ENCODE measurements around the gene THRAP3. TPM values are rescaled to one million over a fixed set of nuclear protein-coding genes. Genes with fewer than 3 reads are reported as not detected.

THRAP3 gene
- total RNA-seq, 1 experiment from 2014 or later, result 143 TPM

DNA sequence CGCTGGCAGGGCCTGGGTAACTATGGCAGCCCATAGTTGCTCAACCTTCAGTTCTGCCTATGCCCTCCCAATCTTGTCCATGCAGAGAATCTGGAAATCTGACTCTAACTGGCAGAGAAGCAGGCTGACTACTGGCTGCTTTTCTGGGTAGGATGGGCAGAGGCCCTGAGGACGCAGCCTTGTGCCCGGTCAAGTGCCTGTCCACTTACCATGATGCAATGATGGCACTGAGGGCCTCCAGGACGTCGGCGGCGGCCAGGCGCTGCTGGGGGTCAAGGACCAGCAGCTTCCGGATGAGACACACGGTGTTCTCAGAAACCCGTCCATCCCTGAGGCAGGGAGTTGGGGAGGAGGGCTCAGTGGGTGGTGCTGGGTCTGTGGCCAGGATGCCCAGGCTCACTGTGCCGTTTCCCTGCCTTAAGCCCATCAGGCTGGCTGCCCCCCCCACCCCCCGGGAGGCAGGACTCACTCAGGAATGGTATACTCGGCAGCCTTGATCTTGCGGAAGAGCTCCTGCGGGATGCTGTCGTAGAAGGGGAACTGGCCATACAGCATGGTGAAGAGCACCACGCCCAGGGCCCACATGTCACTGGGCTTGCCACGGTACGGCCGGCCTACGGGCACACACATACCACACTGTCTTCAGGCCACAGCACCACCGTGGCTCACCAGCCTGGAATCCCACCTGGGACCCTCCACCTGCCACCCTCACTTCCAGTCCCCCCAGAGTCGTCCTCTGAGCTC is 119.6 kb downstream of the THRAP3 start:
- TF ChIP-seq EZH2 (IDR thresholded peaks at IDR 0.05; ENCODE audit: low read depth) (no peak), CTCF (conservative IDR thresholded peaks at IDR 0.05) (no peak)
- intact Hi-C loops (cut with micrococcal nuclease; ENCODE audit: unreplicated experiment), result loop anchor here (2.0 to 5.0 kb wide), 4 partner anchors 53 to 833 kb away; partner anchors contain the start of gene LSM10
- peak overlapping the region; percentile 75 for H3K27ac ChIP-seq
- no peak for DNase-seq
- no peaks in the 10 kb centered on the region for H3K27me3 ChIP-seq (ENCODE audit: insufficient read depth, low read depth)
- peaks cover 15% of the 10 kb centered on the region for H3K36me3 ChIP-seq (ENCODE audit: low read depth)
- H3F3A ChIP-seq (ENCODE audit: insufficient read depth, low read depth), result peaks cover 38% of the 10 kb centered on the region
- H2AFZ ChIP-seq, result no peak overlapping the region
- no peaks in the 10 kb centered on the region for H3K9me3 ChIP-seq (ENCODE audit: insufficient read depth, low read depth)
- peak overlapping the region; percentile 41 for H3K4me2 ChIP-seq
- CTCF ChIA-PET, result interaction anchor here (0.6 to 2.3 kb wide), 10 partner anchors 8 to 1344 kb away, joined by 3 to 21 read pairs (median 10); no protein-coding TSS in a partner anchor
- H3K79me2 ChIP-seq (ENCODE audit: low read depth), result no peaks in the 10 kb centered on the region
- H3K4me3 ChIP-seq, result no peak overlapping the region
- POLR2A ChIA-PET (ENCODE audit: unreplicated experiment), result no interaction called here
- H3K4me1 ChIP-seq (replicated peaks; ENCODE audit: insufficient read depth), result peaks cover 23% of the 10 kb centered on the region
- no peaks in the 10 kb centered on the region for H3K9me2 ChIP-seq (ENCODE audit: insufficient read depth)
- H4K20me1 ChIP-seq (ENCODE audit: insufficient read depth), result no peaks in the 10 kb centered on the region
- BruUV-seq (replicated peaks), result no TSS peak

DNA sequence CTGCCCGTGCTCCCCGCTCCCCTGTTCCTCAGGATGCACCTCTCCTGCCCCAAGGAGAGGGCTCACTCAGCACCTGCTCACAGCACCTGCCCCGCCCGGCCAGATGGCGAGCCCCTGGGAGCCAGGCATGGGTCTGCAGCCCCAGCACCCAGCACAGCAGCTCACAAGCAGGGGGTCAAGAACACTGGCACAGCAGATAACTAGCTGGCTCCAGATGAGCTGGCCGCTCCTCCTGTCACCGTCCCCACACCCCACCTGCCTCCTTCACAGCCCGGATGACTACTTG is 120.1 kb downstream of the THRAP3 start:
- H3K4me2 ChIP-seq, result no peak overlapping the region
- H4K20me1 ChIP-seq (ENCODE audit: insufficient read depth), result no peaks in the 10 kb centered on the region
- no peaks in the 10 kb centered on the region for H3K9me2 ChIP-seq (ENCODE audit: insufficient read depth)
- no peak overlapping the region for H3K4me3 ChIP-seq
- TF ChIP-seq CTCF (conservative IDR thresholded peaks at IDR 0.05) (no peak), EZH2 (IDR thresholded peaks at IDR 0.05; ENCODE audit: low read depth) (no peak)
- H3K27ac ChIP-seq, result peak overlapping the region; percentile 75
- peaks cover 20% of the 10 kb centered on the region for H3K36me3 ChIP-seq (ENCODE audit: low read depth)
- POLR2A ChIA-PET (ENCODE audit: unreplicated experiment), result no interaction called here
- peaks cover 29% of the 10 kb centered on the region for H3K4me1 ChIP-seq (replicated peaks; ENCODE audit: insufficient read depth)
- H3F3A ChIP-seq (ENCODE audit: insufficient read depth, low read depth), result peaks cover 38% of the 10 kb centered on the region
- DNase-seq, result no peak
- intact Hi-C loops (cut with micrococcal nuclease; ENCODE audit: unreplicated experiment), result loop anchor here (5.0 kb wide), 2 partner anchors 208 to 833 kb away; no protein-coding TSS in a partner anchor
- H2AFZ ChIP-seq, result no peak overlapping the region
- H3K79me2 ChIP-seq (ENCODE audit: low read depth), result 0 out of 2 replicates have a peak, but pooled peaks cover 4% of the 10 kb centered on the region
- no peaks in the 10 kb centered on the region for H3K9me3 ChIP-seq (ENCODE audit: insufficient read depth, low read depth)
- BruUV-seq (replicated peaks), result no TSS peak
- CTCF ChIA-PET, result interaction anchor here (0.6 kb wide), 2 partner anchors 245 to 1344 kb away, joined by 4 to 12 read pairs; no protein-coding TSS in a partner anchor
- H3K27me3 ChIP-seq (ENCODE audit: insufficient read depth, low read depth), result no peaks in the 10 kb centered on the region

DNA sequence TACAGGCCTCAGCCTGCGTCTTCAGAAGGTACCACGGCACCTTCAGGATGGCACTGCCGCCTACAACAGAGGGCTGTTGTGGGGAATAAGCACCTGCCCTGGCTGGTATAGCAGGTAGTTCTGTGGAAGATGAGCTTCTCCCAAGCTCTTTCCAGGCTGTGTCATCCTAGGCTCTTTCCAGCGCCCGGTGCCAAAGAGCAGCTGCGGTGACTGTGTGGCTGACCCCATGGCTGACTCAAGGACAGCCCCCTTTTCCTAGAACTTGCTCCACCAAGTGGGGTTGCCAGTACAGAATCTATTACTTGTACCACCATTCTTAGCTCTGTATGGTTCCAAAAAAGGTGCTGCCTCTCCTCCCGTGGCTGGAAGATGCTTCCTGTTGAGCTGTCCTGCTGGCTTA is 121.1 kb downstream of the THRAP3 start:
- CTCF ChIA-PET, result no interaction called here
- intact Hi-C loops (cut with micrococcal nuclease; ENCODE audit: unreplicated experiment), result no loop called here
- POLR2A ChIA-PET (ENCODE audit: unreplicated experiment), result interaction anchor here (0.6 kb wide), 1 partner anchor 72 kb away, joined by 4 read pairs; no protein-coding TSS in a partner anchor

More for the DNA sequence above, 121.1 kb downstream of the THRAP3 start:
- no peaks in the 10 kb centered on the region for H3K27me3 ChIP-seq (ENCODE audit: insufficient read depth, low read depth)
- H3K27ac ChIP-seq, result no peak overlapping the region
- no peaks in the 10 kb centered on the region for H3K9me2 ChIP-seq (ENCODE audit: insufficient read depth)
- H3K4me3 ChIP-seq, result no peak overlapping the region
- no TSS peak for BruUV-seq (replicated peaks)
- H3K9me3 ChIP-seq (ENCODE audit: insufficient read depth, low read depth), result no peaks in the 10 kb centered on the region
- peaks cover 44% of the 10 kb centered on the region for H3F3A ChIP-seq (ENCODE audit: insufficient read depth, low read depth)
- no peaks in the 10 kb centered on the region for H4K20me1 ChIP-seq (ENCODE audit: insufficient read depth)
- no peak for DNase-seq
- H3K36me3 ChIP-seq (ENCODE audit: low read depth), result peaks cover 21% of the 10 kb centered on the region
- H3K79me2 ChIP-seq (ENCODE audit: low read depth), result peaks cover 4% of the 10 kb centered on the region; the same call in 1 of the 2 replicates
- TF ChIP-seq CTCF (conservative IDR thresholded peaks at IDR 0.05), result no peak
- TF ChIP-seq EZH2 (IDR thresholded peaks at IDR 0.05; ENCODE audit: low read depth), result no peak
- H3K4me1 ChIP-seq (replicated peaks; ENCODE audit: insufficient read depth), result peaks cover 39% of the 10 kb centered on the region
- H2AFZ ChIP-seq, result no peak overlapping the region
- H3K4me2 ChIP-seq, result no peak overlapping the region
